Kidney epithelial cell (primary cell): ENCODE data around the gene ADGRD2. TPM values are rescaled to one million over a fixed set of nuclear protein-coding genes. Genes with fewer than 3 reads are reported as not detected.

Experiments used
- DNase-seq: peaks from one replicate; pipeline ENCODE4 v3.0.0-alpha.2; 2010; ENCODE audit warnings: low read depth
- H3K27me3 ChIP-seq: 2 replicates; pipeline ENCODE4 v1.6.0; 2011; ENCODE audit warnings: low read length; ENCODE audit not compliant: control insufficient read depth, insufficient read depth
- H3K36me3 ChIP-seq: 2 replicates; pipeline ENCODE4 v1.5.1; 2011; ENCODE audit warnings: low read length; ENCODE audit not compliant: control insufficient read depth, insufficient read depth
- H3K4me3 ChIP-seq: 2 replicates; pipeline ENCODE4 v1.5.1; 2011; ENCODE audit warnings: low read depth, mild to moderate bottlenecking, control low read depth, low read length
- CTCF ChIP-seq: IDR thresholded peaks from 2 replicates; pipeline ENCODE4 v1.5.1; 2011; ENCODE audit warnings: mild to moderate bottlenecking, moderate library complexity, low read length, control low read depth, inconsistent platforms; ENCODE audit not compliant: insufficient read depth, poor library complexity, severe bottlenecking
- total RNA-seq: library from RNA; depleted of rRNA; stranded (reverse); fragments of >200 nt; gene quantifications from 2 replicates; pipeline ENCODE4 v1.2.3, GENCODE V29; 2015

Gene ADGRD2
- total RNA-seq, 1 donor from 2014 or later = not detected

- Histone ChIP-seq H3K27me3 (peaks cover 50% of the 10 kb centered on the region), H3K4me3 (no peak overlapping the region), H3K36me3 (no peaks in the 10 kb centered on the region)
- TF ChIP-seq CTCF = no peak
- DNase-seq = no peak
Measured at GRCh38 chr9:124475158-124475867, 25.1 kb downstream of the ADGRD2 start.

GRCh38 chr9:124475868-124476690 is 25.8 kb downstream of the ADGRD2 start:
- Histone ChIP-seq H3K27me3 (peaks cover 56% of the 10 kb centered on the region), H3K4me3 (no peak overlapping the region), H3K36me3 (no peaks in the 10 kb centered on the region)
- no peak for DNase-seq
- TF ChIP-seq CTCF = no peak

GRCh38 chr9:124477211-124477647 is 27.0 kb downstream of the ADGRD2 start:
- DNase-seq = no peak
- H3K36me3 ChIP-seq = no peaks in the 10 kb centered on the region
- H3K27me3 ChIP-seq = peaks cover 66% of the 10 kb centered on the region
- no peak for TF ChIP-seq CTCF
- no peak overlapping the region for H3K4me3 ChIP-seq

DNA sequence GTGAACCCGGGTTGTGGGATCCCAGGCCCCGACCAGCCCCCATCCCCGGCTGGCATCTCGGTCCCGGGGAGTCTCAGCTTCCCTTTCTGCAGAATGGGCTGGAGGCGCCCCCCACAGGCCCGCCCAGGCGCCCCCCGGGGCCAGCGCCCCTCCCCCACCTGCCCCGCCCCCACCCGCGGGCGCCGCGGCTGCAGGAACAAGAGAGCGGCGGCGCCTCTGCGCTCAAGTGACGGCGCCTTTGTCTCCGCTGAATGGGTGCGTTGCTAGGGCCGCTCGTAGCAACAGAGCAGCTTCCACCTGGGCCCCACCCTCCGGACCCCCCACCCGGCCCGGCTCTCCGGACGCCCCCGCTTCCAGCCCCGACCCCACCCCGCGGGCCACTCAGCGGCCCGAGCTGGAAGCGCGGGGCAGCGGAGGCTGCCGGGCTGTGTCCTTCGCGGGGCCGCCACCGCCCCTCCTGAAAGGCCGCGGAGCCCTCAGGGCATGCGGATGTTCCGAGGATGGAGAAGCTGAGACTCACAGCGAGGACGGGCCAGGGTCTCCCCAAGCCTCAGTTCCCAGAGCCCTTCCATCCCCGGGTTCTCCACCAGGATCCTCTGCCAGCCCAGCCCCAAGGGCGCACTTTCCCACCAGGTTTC is 27.5 kb downstream of the ADGRD2 start:
- H3K4me3 ChIP-seq = no peak overlapping the region
- no peaks in the 10 kb centered on the region for H3K36me3 ChIP-seq
- DNase-seq = no peak
- H3K27me3 ChIP-seq = peaks cover 70% of the 10 kb centered on the region
- no peak for TF ChIP-seq CTCF

DNA sequence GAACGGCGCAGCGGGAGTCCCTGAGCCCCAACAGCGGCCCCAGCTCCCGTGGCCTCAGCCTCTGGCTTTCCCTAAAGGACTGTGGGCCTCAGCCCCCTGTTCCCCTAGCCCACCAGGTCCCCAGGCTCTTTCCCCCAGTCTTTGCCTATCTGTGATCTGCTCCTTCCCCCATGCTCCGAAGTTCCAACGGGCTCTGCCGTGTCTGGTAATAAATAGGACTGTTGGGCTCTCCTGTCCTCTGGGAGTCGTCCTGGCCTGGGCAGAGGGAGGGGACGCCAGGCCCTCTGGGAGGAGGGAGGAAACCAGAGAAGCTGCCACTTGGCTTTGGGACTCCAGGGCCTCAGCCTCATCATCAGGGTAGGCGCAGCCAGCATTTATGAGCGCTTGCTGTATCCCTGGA is 28.1 kb downstream of the ADGRD2 start:
- no peak for DNase-seq
- Histone ChIP-seq H3K36me3 (no peaks in the 10 kb centered on the region), H3K4me3 (no peak overlapping the region), H3K27me3 (peaks cover 76% of the 10 kb centered on the region)
- TF ChIP-seq CTCF = no peak
